ENCODE data around the gene MARK3.

GRCh38 chr14:103442288-103442687 lies 57.1 kb downstream of the MARK3 start:
- TF ChIP-seq CTCF (IDR thresholded peaks at IDR 0.05) (no peak), EZH2 (IDR thresholded peaks at IDR 0.05; ENCODE audit: borderline replicate concordance, insufficient read depth, low read depth, low read length, poor library complexity, severe bottlenecking) (no peak)

Measured in B cell (primary cell).